GM21717 (cell line): ENCODE measurements around the gene CAMK2G.

ENCODE experiments used
- ATAC-seq: cut with Tn5 transposase; IDR thresholded peaks from one replicate; pipeline ENCODE4 v1.9.1; 2021; ENCODE audit warnings: mild to moderate bottlenecking, moderate library complexity; ENCODE audit not compliant: unreplicated experiment

Gene CAMK2G

DNA sequence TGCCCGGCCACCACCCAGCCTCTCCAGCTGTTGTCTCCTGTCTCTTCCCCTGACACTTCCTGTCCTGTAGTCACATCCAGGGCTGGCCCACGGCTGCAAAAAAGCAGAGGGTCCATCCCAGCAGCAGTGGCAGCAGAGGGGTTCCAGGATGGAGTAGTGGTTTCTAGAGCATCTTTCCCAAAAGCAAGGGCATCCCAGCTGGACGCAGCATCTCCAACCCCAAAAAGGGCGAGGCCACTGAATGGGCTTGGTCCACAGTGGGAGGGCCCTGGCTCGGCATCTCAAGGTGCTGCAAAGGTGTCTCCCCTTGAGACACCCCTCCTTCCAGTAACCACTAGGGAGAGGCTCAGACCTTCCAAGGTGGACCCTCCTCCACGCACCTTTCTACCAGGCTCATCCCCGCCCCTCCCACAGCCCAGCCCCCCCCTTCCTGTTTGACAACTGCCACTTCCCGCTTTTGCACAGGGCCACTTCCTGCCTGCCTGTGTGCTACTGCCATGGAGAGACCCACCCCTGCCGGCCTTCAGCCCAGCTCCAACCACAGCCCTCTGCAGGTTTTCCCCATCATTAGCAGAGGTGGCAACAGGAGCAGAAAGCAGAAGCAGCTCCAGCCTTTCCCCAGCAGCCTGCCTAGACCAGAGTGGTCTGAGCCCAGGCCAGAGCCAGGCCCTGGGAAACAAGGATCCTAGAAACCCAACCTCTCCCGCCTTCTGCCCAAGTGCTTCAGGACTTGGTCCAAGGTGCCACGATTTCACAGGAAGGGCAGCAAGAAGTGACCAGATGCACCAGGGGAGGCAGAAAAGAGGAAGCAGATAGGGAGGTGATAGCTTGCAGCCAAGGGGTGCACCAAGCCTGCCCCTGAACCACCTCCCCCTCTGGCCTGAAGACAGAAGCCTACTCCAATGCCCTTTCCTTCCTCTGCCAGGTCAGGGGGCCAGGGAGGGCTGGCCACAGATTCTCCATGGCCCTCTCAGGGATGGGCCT, 8.6 kb downstream of the CAMK2G start:
- peak; percentile 67 for ATAC-seq

DNA sequence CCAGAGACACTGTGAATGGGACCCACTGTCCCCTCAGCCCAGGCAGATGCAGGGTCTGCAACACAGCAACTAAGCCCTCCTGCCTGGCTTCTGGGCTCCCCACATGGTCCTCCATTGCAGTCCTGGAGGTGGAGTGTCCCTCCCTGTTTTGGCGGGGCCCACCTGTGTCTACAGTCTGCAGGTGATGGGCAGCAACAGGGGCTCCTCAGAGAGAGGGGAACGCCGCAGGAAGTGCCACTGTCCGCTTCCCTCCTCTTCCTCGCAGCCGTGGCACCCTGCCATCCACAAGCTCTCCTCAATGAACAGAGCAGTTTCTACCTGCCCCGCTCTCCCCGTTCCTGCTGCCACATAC, 9.3 kb downstream of the CAMK2G start:
- no peak for ATAC-seq

DNA sequence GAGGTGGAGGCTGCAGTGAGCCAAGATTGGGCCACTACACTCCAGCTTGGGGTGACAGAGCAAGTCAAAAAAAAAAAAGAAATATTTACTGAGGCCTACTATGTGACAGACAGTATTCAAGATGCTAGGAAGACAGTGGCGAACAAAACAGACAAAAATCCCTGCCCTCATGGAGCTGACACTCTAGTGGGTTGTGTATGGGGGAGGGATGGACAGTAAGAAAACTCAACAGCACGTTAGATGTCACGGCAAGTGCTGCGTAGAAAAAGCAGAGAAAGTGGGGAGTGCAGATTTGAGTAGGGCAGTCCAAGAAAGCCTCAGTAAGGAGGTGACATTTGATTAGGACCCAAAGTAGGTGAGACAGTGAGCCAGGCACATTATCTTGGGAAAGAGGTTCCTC, 10.1 kb downstream of the CAMK2G start:
- no peak for ATAC-seq

DNA sequence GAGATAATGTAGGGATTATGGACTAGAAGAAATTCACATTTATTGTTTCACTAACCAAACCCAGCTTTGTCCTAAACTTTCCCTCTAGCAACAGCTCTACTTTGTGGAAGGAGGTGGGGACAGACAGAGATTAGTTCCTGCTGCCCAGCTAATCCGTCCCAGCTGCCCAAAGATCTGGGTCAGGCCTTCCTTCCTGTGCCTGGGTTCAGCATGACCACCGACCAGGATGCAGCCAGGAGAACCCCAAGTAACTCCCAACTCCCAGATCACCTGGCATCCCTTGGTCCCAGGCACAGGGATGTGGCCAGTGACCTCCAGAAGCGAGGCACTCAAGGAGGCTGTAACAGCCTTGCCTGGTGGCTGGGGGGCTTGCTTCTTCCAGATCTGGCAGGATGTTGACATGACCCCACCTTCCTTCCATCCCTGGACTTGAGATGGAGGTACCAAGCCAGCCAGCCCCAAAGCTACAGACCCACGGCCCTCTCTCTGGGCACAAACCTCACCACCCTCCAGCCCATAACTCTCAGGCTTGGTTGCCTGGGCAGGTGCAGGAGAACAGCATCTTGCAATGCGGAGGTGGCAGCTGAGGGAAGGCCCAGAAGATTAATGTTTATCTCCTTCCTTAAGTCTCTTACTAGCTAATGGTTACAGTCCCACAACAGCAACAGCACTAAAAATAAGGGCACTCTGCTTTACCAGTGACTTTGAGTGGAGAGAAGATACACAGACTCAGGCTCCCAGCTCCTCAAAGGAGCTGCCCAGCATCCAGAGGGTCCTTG, 11.1 kb downstream of the CAMK2G start:
- no peak for ATAC-seq

DNA sequence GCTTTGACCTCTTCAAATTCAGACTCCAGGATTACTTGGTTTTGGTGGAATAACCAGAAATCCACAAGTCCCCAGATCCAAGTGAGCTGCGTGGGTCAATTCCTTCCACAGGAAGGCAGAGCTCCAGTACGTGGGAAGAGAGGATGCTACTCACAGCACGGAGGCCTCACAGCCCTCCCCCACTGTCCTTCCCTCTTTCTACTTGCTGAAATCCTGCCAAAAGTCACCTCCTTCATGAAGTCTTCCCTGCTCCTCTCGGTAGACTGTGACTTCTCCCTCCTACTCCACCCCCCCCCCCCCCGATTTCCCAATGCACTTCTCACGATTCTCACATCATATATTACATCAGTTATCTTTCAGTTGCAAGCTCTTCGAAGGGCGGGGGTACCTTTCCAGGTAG, 12.3 kb downstream of the CAMK2G start:
- ATAC-seq: no peak

DNA sequence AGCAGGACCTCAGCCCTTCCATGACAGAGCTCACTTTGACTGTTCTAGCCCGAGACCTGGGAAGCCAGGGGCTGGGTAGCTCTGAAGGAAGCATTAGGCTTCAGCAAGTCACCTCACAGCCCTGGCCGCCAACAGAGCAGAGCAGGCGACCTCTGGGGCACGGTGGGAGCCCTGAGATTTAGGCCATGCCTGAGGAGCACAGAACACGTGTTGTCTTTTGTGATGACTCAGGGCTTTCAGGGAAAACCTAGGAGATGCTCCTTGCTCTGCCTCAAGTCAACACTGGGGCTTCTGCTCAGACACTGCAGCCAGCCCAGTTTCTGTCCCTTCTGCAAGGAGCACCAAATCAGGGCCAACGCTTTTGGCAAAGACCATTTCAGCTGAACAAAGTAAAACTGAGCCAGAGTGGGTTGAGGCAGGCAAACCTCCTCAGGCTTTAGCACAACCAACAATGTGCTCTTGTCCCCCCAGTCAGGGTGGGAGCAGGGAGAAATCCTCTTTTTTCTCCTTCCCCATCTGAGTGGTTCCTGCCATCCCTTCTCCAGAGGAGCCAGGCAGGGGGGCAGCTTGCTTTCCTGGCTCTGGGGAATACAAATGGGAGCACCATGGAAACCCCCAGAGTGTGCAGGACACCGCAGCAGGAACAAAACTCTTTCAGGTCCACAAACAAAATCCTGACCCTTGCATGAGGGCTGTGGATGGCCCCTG, 14.4 kb downstream of the CAMK2G start:
- ATAC-seq: no peak

DNA sequence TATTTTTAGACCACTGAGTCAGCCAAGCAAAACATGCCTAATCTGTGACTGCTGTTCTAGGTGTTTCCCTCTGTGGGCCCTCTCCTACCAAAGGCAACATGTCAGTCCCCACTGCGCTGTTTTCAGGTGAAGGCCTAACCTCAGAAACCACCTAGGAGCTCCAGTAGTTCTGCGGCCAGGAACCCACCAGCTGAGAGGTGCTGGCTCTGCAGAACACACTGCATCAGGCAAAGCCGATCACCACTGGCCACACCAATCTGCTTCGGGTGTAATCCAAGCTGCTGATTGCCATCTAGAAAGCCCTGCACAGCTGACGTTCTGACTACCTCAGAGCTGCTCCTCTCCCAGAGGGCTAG, 14.9 kb downstream of the CAMK2G start:
- ATAC-seq: no peak

DNA sequence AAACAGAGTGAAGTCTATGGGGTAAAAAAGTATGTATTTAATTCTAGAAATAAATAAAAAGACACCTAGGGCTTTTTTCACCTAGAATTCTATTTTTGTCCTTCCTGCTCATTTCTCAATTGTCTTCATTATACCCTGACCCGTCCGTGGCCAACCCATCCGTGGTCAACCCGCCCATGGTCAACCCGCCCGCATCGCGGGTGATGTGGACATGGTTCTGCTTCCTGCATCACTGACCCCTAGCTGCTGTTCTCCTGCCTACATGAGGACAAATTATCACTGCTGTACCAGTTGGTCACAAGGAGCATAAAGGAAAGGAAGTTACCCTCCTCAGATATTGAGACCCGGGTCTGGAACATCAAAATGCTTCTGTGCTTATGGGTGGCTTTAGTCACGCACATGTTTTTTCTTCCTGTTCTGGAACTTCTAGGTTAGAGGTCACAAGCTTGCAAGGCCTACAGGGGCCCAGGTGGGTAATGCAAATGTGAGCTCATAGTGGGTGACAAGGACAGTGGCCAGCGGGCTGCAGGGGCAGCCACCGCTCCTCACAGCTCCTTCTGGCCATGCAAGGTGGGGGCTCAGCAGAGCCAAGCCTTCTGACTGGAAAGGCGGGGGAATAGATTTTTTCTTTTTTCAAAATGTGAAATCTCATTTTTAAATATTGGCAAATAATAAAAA, 15.5 kb downstream of the CAMK2G start:
- no peak for ATAC-seq

DNA sequence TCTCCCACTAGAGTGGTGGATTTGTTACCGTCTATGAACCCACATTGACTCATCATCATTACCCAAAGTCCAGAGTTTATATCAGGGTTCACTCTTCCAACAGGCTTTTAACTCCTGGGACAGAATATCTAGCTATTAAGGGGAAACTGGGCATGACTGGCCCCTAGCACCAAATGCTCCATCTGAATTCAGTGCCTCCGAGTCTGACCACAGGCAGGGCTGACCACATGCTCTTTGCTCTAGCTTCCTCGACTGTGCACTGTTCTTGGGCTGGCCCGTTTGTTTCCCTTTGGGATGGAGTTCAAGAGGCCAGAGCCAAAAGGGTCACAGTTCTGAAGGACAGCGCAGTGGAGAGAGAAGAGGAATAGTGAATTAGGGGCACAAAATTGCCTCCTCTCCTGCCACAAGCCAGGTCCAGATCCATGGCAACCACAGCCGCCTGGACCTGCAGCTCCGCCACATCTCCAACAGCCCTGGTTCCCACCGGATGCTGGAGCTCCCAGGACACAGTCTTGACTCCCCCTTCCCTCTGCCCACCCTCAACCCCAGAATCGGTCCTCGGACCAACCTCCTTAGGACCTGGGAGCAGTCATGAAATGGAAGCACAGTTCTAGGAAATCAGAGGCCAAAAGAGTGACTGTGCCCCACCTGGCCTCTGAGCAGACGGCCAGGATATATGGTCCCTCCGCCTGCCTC, 16.2 kb downstream of the CAMK2G start:
- no peak for ATAC-seq

DNA sequence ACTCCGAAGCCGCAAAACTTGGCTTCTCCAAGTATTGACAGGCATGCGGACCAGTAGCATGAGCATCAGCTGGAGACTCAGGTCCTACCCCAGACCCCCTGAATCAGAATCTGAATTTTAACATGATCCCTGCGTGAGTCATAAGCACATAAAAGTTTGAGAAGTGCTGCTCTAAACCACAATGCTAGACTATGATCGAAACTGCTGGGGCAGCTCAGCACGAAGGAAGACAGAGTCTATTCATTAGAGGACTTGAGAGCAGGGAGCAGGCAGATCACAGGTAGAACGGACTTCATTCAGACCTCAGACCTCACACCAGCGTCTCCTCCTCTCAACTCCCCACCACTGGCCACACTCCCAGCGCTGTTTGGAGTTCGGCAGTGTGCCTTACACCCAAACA, 16.9 kb downstream of the CAMK2G start:
- ATAC-seq: no peak

DNA sequence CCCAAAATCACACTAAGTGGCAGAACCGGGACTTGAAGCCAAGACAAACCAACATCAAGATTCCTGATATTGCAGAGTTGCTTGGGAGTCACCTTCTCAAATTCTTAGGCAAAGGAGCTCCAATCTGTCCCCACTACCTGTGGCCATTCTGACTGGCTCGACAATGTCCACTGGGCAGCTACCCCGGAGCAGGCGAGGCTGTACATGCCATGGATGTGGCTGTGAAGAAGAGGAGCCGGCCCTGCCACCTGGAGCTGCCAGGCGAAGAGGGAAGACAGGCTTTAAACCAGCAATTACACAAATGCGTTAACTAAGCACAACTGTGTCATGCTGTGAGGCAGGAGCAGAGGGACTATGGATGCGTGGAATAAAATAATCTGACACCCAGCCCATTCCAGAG, 18.1 kb downstream of the CAMK2G start:
- no peak for ATAC-seq

DNA sequence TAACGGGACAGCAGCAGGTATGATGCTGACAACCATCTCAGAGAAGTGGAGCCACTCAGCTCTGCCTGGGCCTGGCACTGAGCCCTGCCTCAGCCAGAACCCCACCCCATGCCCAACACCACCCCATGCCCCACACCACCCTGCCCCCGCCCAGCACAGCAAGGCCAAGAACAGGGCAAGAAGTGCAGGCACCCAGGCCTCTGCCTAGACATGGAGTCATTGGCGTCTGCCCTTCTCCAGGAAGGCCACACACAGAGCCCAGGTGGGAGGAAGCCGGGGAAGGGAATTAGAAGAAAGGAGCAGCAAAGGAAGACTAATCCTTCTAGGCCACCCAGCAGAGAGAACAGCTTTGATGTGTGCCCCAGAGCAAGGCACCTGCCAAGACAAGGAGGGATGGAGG, 18.9 kb downstream of the CAMK2G start:
- ATAC-seq: no peak

DNA sequence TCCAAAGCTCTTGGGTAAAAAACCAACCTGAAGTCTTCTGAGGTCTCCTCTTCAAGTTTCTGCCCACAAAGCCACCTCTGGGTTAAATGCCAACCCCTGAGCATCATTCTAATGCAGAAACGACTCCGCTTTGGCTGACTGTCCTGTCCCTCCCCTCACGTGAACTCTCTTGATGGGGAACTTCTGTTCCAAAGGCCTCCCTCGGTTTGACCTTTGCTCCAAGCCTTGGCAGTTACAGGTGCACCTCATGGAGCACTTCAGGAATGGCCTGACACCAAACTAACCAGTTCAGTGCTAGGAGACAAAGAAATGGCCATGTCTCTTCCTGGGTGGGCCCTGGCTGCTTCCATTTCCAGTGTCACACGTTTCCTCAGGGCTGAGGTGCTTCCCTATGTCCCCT, 20.0 kb downstream of the CAMK2G start:
- no peak for ATAC-seq

DNA sequence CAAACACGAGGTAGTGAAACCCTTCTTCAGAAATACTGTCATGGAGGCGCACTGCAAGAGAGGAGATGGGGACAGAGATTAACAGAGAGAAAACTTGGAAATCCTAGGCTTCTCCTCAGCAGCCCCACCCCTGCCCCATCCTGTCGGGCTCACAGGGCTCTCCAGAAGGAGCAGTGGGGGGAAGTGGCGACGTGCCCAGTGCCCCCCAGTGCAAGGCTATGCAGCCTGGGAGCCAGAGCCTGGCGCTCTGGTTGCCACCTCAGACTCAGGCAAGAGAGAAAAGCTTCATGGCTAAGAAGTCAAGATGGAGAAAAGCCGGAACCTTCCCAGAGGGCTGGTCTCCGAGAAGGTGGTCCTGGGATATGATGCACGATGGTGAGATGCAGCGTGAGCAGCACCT, 21.2 kb downstream of the CAMK2G start:
- no peak for ATAC-seq

DNA sequence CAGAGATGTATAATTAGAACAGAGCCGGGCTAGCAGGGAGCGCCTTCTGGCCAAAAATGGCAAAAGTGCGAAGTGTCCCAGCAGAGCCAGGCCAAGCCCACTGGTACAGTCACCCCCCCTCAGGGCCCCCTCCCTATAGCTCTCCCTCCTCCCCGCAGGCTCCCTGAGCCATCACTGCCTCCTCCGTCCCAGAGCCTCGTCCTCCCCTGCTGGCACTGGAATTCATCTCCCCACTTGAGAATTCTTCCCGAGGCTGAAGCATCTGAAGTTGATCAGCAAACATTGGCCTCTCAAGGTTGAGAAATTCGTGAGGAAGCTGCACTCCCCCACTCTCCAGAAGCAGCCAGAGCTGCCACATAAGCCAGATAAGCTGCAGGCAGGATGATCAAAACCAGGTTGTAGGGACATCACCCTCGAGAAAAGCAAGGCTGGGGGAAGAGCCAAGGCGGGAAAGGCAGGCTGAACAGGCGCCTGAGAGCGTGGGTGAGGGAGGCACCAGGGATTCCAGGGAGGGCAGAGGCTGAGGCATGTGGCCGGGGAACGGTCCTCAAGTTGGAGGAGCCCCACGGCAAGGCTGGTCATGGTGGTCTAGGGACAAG, 23.4 kb downstream of the CAMK2G start:
- ATAC-seq: no peak

DNA sequence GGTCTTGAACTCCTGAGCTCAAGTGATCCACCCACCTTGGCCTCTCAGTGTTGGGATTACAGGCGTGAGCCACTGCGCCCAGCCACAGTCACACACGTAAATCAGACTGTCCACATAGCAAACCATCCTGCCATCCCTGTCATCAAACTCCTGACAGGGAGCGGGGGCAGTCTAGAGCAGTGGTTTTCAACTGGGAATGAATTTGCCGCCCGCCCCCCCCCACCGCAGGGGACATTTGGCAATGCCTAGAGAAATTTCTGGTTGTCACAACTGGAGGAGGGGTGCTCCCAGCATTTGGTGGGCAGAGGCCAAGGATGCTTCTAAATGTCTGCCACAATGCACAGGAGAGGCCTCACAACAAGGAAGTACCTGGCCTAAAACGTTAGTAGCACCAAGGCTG, 24.1 kb downstream of the CAMK2G start:
- ATAC-seq: no peak

DNA sequence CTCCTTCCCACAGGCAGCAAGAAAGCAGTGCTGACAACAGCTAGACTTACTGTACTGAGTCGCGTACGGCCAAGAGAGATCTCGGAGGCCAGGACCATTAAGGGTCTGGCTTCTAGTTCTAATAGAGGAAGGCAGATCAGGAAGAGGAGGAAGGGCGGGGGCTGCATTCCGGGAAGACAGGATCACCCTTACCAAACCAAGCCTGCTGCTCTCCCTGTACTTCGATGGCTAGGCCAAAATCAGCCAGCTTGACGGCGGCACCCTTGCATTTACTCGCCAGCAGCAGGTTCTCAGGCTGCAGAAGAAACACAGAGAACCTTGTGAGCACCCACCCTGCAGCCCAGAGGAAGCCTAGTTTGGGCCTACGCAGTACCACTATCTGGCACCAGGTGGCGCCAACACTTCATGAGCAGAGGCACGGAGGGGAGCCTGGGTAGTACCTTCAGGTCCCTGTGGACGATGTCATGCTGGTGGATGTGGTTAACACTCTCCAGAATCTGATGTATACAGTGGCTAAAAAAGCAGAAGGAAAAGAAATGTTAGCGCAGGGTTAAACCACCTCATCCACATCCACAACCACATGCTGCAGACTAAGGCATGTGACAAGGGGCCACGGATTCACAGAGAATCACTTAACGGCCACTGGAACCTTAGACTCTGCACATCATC, 25.4 kb downstream of the CAMK2G start:
- peak; percentile 83 for ATAC-seq

DNA sequence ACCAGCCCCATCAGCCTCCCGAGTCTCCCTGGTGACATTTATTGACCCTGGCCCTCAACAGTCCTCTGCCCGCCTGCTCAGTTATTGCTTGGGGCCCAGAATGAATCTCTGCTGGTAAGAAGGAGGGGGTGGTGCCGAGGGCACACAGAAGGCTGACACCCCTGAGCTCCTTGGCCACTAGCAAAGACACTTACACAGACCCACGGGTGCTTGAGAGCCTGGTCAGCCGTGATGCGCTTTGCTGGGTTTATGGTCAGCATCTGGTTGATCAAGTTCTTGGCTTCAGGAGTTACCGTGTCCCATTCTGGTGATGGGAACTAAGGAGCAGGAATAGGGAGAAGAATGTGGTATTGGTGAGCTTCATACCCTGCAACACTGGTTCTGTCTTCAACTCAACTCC, 27.3 kb downstream of the CAMK2G start:
- ATAC-seq: no peak

DNA sequence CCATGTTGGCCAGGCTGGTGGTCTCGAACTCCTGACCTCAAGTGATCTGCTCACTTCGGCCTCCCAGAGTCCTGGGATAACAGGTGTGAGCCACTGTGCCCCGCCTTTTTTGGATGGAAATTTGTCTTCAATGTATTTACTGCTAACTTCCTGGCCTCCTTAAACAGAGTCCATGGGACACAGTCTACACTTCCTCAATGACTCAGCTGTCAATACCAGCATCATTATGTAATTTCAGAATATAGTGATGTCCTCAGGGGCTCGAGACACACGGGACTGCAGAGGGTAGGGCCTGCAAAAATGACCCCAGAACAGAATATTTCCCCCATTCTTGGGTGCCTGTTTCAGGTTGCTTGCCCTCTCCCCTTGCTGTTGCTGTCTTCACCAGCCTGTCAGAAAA, 31.1 kb downstream of the CAMK2G start:
- no peak for ATAC-seq

DNA sequence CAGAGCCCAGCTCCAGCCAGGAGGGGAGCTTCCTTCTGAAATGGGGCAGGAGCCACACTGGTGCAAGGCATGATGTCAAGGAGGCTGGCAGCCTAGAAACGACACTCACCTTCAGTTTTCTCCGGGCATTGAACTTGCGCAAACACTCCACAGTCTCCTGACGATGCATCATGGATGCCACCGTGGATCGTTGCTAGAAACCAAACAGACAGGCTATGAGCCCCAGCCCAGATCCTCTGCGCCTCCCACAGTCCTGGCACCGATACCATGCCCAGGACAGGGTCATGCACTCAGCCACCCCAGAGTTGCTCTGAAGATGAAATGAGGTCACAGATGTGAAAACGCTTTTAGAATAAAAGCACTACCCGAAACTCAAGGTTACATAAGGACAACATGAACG, 32.0 kb downstream of the CAMK2G start:
- ATAC-seq: no peak
